ENCODE data around the gene CSGALNACT2.

The CSGALNACT2 gene

GRCh38 chr10:43151371-43151770 lies 13.1 kb downstream of the CSGALNACT2 start:
- DNase-seq (ENCODE audit: insufficient read length, low spot score): no peak
- no peak for TF ChIP-seq CTCF (IDR thresholded peaks at IDR 0.05; ENCODE audit: insufficient read depth, missing control alignments)
- no peak for FAIRE-seq

GRCh38 chr10:43153901-43154300 lies 15.7 kb downstream of the CSGALNACT2 start:
- DNase-seq (ENCODE audit: insufficient read length, low spot score) (no peak), FAIRE-seq (no peak)
- TF ChIP-seq CTCF (IDR thresholded peaks at IDR 0.05; ENCODE audit: insufficient read depth, missing control alignments): no peak

- FAIRE-seq (no peak), DNase-seq (ENCODE audit: insufficient read length, low spot score) (no peak)
- no peak for TF ChIP-seq CTCF (IDR thresholded peaks at IDR 0.05; ENCODE audit: insufficient read depth, missing control alignments)
Observed at GRCh38 chr10:43155221-43155620, 17.0 kb downstream of the CSGALNACT2 start.

- TF ChIP-seq CTCF (IDR thresholded peaks at IDR 0.05; ENCODE audit: insufficient read depth, missing control alignments): no peak
- FAIRE-seq (no peak), DNase-seq (ENCODE audit: insufficient read length, low spot score) (no peak)
Observed at GRCh38 chr10:43155741-43156140, 17.5 kb downstream of the CSGALNACT2 start.

GRCh38 chr10:43156590-43157341 lies 18.5 kb downstream of the CSGALNACT2 start:
- FAIRE-seq: no peak
- TF ChIP-seq CTCF (IDR thresholded peaks at IDR 0.05; ENCODE audit: insufficient read depth, missing control alignments): no peak
- DNase-seq (ENCODE audit: insufficient read length, low spot score): no peak

- FAIRE-seq: no peak
- no peak for DNase-seq (ENCODE audit: insufficient read length, low spot score)
- TF ChIP-seq CTCF (IDR thresholded peaks at IDR 0.05; ENCODE audit: insufficient read depth, missing control alignments): no peak
Observed at GRCh38 chr10:43158636-43159035, 20.4 kb downstream of the CSGALNACT2 start.

All from D721Med (cell line).